H9 (cell line): Measurements from ENCODE around the gene WFIKKN1. TPM values are rescaled to one million over a fixed set of nuclear protein-coding genes. Genes with fewer than 3 reads are reported as not detected.

Experiments
- DNase-seq: peaks from one replicate; pipeline ENCODE4 v3.0.0-alpha.2; 2017
- H2AFZ ChIP-seq: one replicate; pipeline ENCODE4 v1.6.1; 2013; ENCODE audit warnings: mild to moderate bottlenecking, low read length, control low read depth, moderate library complexity
- H2AK5ac ChIP-seq: 2 replicates; pipeline ENCODE4 v1.6.1; 2013; ENCODE audit warnings: low read length, control low read depth, mixed read lengths; ENCODE audit not compliant: insufficient read length
- H2BK120ac ChIP-seq: one replicate; pipeline ENCODE4 v1.6.1; 2013; ENCODE audit warnings: low read depth, mild to moderate bottlenecking, low read length, control low read depth, inconsistent platforms; ENCODE audit not compliant: poor library complexity, severe bottlenecking
- H2BK12ac ChIP-seq: 2 replicates; pipeline ENCODE4 v1.6.1; 2013; ENCODE audit warnings: low read length, control low read depth, mixed read lengths, low read depth; ENCODE audit not compliant: insufficient read length
- H2BK15ac ChIP-seq: 2 replicates; pipeline ENCODE4 v1.6.1; 2013; ENCODE audit warnings: low read depth, low read length, control low read depth
- H2BK20ac ChIP-seq: one replicate; pipeline ENCODE4 v1.6.1; 2013; ENCODE audit warnings: low read depth, mild to moderate bottlenecking, low read length, control low read depth, inconsistent platforms; ENCODE audit not compliant: poor library complexity, severe bottlenecking
- H2BK5ac ChIP-seq: 2 replicates; pipeline ENCODE4 v1.6.1; 2013; ENCODE audit warnings: low read length, control low read depth, mixed read lengths; ENCODE audit not compliant: insufficient read length
- H3K14ac ChIP-seq: 2 replicates; pipeline ENCODE4 v1.6.1; 2013; ENCODE audit warnings: low read length, control low read depth; ENCODE audit not compliant: insufficient read depth
- H3K18ac ChIP-seq: 2 replicates; pipeline ENCODE4 v1.6.1; 2013; ENCODE audit warnings: low read depth, mild to moderate bottlenecking, mixed read lengths, low read length, control low read depth; ENCODE audit not compliant: insufficient read length
- H3K23ac ChIP-seq: 2 replicates; pipeline ENCODE4 v1.6.1; 2013; ENCODE audit warnings: low read length, control low read depth, mixed read lengths, low read depth; ENCODE audit not compliant: insufficient read length
- H3K23me2 ChIP-seq: 2 replicates; pipeline ENCODE4 v1.6.1; 2013; ENCODE audit warnings: low read depth, mild to moderate bottlenecking, mixed read lengths, low read length, control low read depth; ENCODE audit not compliant: insufficient read length, poor library complexity, severe bottlenecking
- H3K27ac ChIP-seq: 2 replicates; pipeline ENCODE4 v1.5.1; 2013; ENCODE audit warnings: low read length, control low read depth, mixed read lengths, low read depth; ENCODE audit not compliant: insufficient read length
- H3K27me3 ChIP-seq: 2 replicates; pipeline ENCODE4 v1.6.1; 2013; ENCODE audit warnings: low read length, control low read depth, inconsistent platforms; ENCODE audit not compliant: insufficient read depth
- H3K4ac ChIP-seq: 2 replicates; pipeline ENCODE4 v1.6.1; 2013; ENCODE audit warnings: low read depth, mild to moderate bottlenecking, control low read depth, inconsistent platforms, low read length, moderate library complexity
- H3K4me1 ChIP-seq: 2 replicates; pipeline ENCODE4 v1.6.1; 2013; ENCODE audit warnings: low read length, control low read depth, inconsistent platforms; ENCODE audit not compliant: insufficient read depth
- H3K4me2 ChIP-seq: 2 replicates; pipeline ENCODE4 v1.6.1; 2013; ENCODE audit warnings: low read length, control low read depth, mixed read lengths; ENCODE audit not compliant: insufficient read length, insufficient read depth
- H3K56ac ChIP-seq: 2 replicates; pipeline ENCODE4 v1.6.1; 2013; ENCODE audit warnings: low read depth, mild to moderate bottlenecking, mixed read lengths, low read length, control low read depth; ENCODE audit not compliant: insufficient read length
- H3K79me1 ChIP-seq: 2 replicates; pipeline ENCODE4 v1.6.1; 2013; ENCODE audit warnings: low read depth, mild to moderate bottlenecking, moderate library complexity, low read length, control low read depth, inconsistent platforms; ENCODE audit not compliant: insufficient read depth, poor library complexity, severe bottlenecking
- H3K79me2 ChIP-seq: 2 replicates; pipeline ENCODE4 v1.6.1; 2013; ENCODE audit warnings: low read length, control low read depth, inconsistent platforms; ENCODE audit not compliant: insufficient read depth
- H3K9ac ChIP-seq: 2 replicates; pipeline ENCODE4 v1.6.1; 2013; ENCODE audit warnings: low read length, control low read depth, mixed read lengths; ENCODE audit not compliant: insufficient read length; ENCODE audit errors: extremely low read depth
- H3K9me3 ChIP-seq: one replicate; pipeline ENCODE4 v1.6.1; 2013; ENCODE audit warnings: low read depth, low read length, inconsistent platforms; ENCODE audit not compliant: control insufficient read depth
- H3T11ph ChIP-seq: one replicate; pipeline ENCODE4 v1.6.1; 2013; ENCODE audit warnings: mild to moderate bottlenecking, low read length, control low read depth, inconsistent platforms
- H4K20me1 ChIP-seq: one replicate; pipeline ENCODE4 v1.6.1; 2013; ENCODE audit not compliant: control insufficient read depth, insufficient read length, insufficient read depth
- H4K5ac ChIP-seq: 2 replicates; pipeline ENCODE4 v1.6.1; 2013; ENCODE audit warnings: low read depth, mild to moderate bottlenecking, mixed read lengths, low read length, control low read depth; ENCODE audit not compliant: insufficient read length
- H4K8ac ChIP-seq: replicated peaks from 2 replicates; pipeline ENCODE4 v1.6.1; 2013; ENCODE audit warnings: low read length, control low read depth, mixed read lengths, low read depth; ENCODE audit not compliant: insufficient read length
- H4K91ac ChIP-seq: 2 replicates; pipeline ENCODE4 v1.6.1; 2013; ENCODE audit warnings: low read depth, mild to moderate bottlenecking, moderate library complexity, mixed read lengths, low read length, control low read depth; ENCODE audit not compliant: insufficient read length
- H3K27ac Mint-ChIP-seq, 3 experiments: 2 replicates in 2 of 3; 3 replicates in 1 of 3; pipeline ENCODE4 v1.8.0; 2020 to 2021; ENCODE audit warnings: mixed read lengths in 3 of 3, mild to moderate bottlenecking in 1 of 3, moderate library complexity in 1 of 3
- H3K27me3 Mint-ChIP-seq: 2 replicates; pipeline ENCODE4 v1.8.0; 2021; ENCODE audit warnings: low read depth, mild to moderate bottlenecking, moderate library complexity, mixed read lengths
- H3K36me3 Mint-ChIP-seq, 3 experiments: 2 replicates in 2 of 3; 3 replicates in 1 of 3; pipeline ENCODE4 v1.8.0; 2020 to 2021; ENCODE audit warnings: low read depth in 3 of 3, mixed read lengths in 3 of 3; ENCODE audit not compliant: insufficient read depth in 1 of 3
- H3K4me1 Mint-ChIP-seq, 2 experiments: 2 replicates each; pipeline ENCODE4 v1.8.0; 2020; ENCODE audit warnings: mixed read lengths in 2 of 2
- H3K4me3 Mint-ChIP-seq, 2 experiments: 2 replicates in 1 of 2; 3 replicates in 1 of 2; pipeline ENCODE4 v1.8.0; 2020 to 2021; ENCODE audit warnings: mild to moderate bottlenecking in 2 of 2, mixed read lengths in 2 of 2, moderate library complexity in 1 of 2
- H3K9me3 Mint-ChIP-seq, 2 experiments: 2 replicates in 1 of 2; 3 replicates in 1 of 2; pipeline ENCODE4 v1.8.0; 2020; ENCODE audit warnings: mild to moderate bottlenecking in 2 of 2, mixed read lengths in 2 of 2, moderate library complexity in 1 of 2
- WGBS: extraction: QIAGEN DNeasy Blood & Tissue Kit; methylation state at CpG from one replicate; pipeline ENCODE4 v1.1.7; 2013; ENCODE audit warnings: missing lambda C conversion rate, low lambda C conversion rate, mixed read lengths; ENCODE audit not compliant: insufficient read length; ENCODE audit errors: extremely low coverage; 5-methylcytosine and 5-hydroxymethylcytosine counted together
- total RNA-seq: library from RNA; stranded (reverse); gene quantifications from 2 replicates; pipeline ENCODE4 v1.2.1, GENCODE V29; 2021
- TF ChIP-seq, protein P1 (sequence below): fragments of 200-600 bp; sonication (generic); conservative IDR thresholded peaks from 3 replicates; pipeline ENCODE4 v1.8.0; 2021; ENCODE audit warnings: antibody characterized with exemption, mild to moderate bottlenecking

WFIKKN1 gene
- total RNA-seq, 1 experiment from 2014 or later, result 8.3 TPM

DNA sequence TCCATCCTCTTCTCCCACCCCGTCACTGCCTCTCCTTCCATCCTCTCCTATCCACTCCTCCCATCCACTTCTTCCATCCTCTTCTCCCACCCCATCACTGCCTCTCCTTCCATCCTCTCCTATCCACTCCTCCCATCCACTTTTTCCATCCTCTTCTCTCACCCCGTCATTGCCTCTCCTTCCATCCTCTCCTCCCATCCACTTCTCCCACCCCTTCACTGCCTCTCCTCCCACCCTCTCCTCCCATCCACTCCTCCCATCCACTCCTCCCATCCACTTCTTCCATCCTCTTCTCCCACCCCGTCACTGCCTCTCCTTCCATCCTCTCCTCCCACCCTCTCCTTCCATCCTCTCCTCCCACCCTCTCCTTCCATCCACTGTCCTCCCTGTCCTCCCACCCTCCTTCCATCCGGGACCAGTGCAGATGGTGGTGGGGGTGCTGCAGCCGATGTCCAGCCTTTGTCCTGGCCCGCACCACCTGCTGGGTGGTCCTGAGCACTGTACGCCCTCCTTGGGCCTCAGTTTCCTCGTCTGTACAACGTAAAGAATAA lies 1.1 kb downstream of the WFIKKN1 start:
- Histone ChIP-seq H4K91ac (no peak overlapping the region), H2AFZ (no peak overlapping the region), H2BK15ac (no peak overlapping the region), H3K4me2 (no peak overlapping the region), H2BK12ac (no peak overlapping the region), H3K18ac (no peak overlapping the region), H3K27ac (no peak overlapping the region), H4K5ac (no peak overlapping the region), H4K20me1 (no peaks in the 10 kb centered on the region), H3K56ac (no peak overlapping the region), H3K4me1 (no peaks in the 10 kb centered on the region; the same call in 1 of the 2 replicates), H3K14ac (no peak overlapping the region; the same call in 1 of the 2 replicates), H2BK20ac (no peak overlapping the region), H3K4ac (no peak overlapping the region), H3K27me3 (no peaks in the 10 kb centered on the region), H3K9me3 (no peaks in the 10 kb centered on the region), H2BK120ac (no peak overlapping the region), H2AK5ac (no peak overlapping the region), H2BK5ac (no peak overlapping the region), H3T11ph (no peak overlapping the region), H3K23me2 (peaks cover 15% of the 10 kb centered on the region), H3K79me1 (no peaks in the 10 kb centered on the region), H3K9ac (no peak overlapping the region), H3K79me2 (peaks cover 2% of the 10 kb centered on the region; the same call in 1 of the 2 replicates), H3K23ac (no peak overlapping the region), H4K8ac (no peak overlapping the region)
- DNase-seq, result no peak
- Mint-ChIP-seq H3K9me3 (peaks cover 3% of the 10 kb centered on the region in 2 experiments; a peak in 2 of 5 replicates), H3K27me3 (peaks cover 2% of the 10 kb centered on the region; the same call in 1 of the 2 replicates), H3K4me1 (peaks cover 6 to 30% of the 10 kb centered on the region in 2 experiments; a peak in 3 of 4 replicates), H3K36me3 (peaks cover 0 to 6% (median 1%) of the 10 kb centered on the region in 3 experiments; a peak in 5 of 7 replicates), H3K4me3 (peak overlapping the region in 1 of 2 experiments; percentile 65; a peak in 2 of 5 replicates), H3K27ac (no peak overlapping the region)
- TF ChIP-seq, protein P1, sequence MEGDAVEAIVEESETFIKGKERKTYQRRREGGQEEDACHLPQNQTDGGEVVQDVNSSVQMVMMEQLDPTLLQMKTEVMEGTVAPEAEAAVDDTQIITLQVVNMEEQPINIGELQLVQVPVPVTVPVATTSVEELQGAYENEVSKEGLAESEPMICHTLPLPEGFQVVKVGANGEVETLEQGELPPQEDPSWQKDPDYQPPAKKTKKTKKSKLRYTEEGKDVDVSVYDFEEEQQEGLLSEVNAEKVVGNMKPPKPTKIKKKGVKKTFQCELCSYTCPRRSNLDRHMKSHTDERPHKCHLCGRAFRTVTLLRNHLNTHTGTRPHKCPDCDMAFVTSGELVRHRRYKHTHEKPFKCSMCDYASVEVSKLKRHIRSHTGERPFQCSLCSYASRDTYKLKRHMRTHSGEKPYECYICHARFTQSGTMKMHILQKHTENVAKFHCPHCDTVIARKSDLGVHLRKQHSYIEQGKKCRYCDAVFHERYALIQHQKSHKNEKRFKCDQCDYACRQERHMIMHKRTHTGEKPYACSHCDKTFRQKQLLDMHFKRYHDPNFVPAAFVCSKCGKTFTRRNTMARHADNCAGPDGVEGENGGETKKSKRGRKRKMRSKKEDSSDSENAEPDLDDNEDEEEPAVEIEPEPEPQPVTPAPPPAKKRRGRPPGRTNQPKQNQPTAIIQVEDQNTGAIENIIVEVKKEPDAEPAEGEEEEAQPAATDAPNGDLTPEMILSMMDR, result no peak
- WGBS, result no CpG with 5 or more reads among the region's 9 CpGs
